ENCODE results near the gene SAP30BP.

The SAP30BP gene

GRCh38 chr17:75693500-75694481 is 26.7 kb downstream of the SAP30BP start:
- no peak overlapping the region for H3K27ac ChIP-seq
- TF ChIP-seq CTCF (IDR thresholded peaks at IDR 0.05) (no peak), ZFX (IDR thresholded peaks at IDR 0.05; ENCODE audit: borderline replicate concordance) (no peak)

- TF ChIP-seq CTCF (IDR thresholded peaks at IDR 0.05): no peak
- no peak for TF ChIP-seq ZFX (IDR thresholded peaks at IDR 0.05; ENCODE audit: borderline replicate concordance)
- H3K27ac ChIP-seq: no peak overlapping the region
These were observed 27.4 kb downstream of the SAP30BP start for GRCh38 chr17:75694536-75694935.

GRCh38 chr17:75695141-75695829 is 28.1 kb downstream of the SAP30BP start:
- TF ChIP-seq CTCF (IDR thresholded peaks at IDR 0.05) (no peak), ZFX (IDR thresholded peaks at IDR 0.05; ENCODE audit: borderline replicate concordance) (no peak)
- H3K27ac ChIP-seq: no peak overlapping the region

GRCh38 chr17:75695830-75696271 is 28.7 kb downstream of the SAP30BP start:
- TF ChIP-seq CTCF (IDR thresholded peaks at IDR 0.05) (no peak), ZFX (IDR thresholded peaks at IDR 0.05; ENCODE audit: borderline replicate concordance) (no peak)
- no peak overlapping the region for H3K27ac ChIP-seq

- TF ChIP-seq CTCF (IDR thresholded peaks at IDR 0.05) (no peak), ZFX (IDR thresholded peaks at IDR 0.05; ENCODE audit: borderline replicate concordance) (no peak)
- H3K27ac ChIP-seq: no peak overlapping the region
These were observed 30.6 kb downstream of the SAP30BP start for GRCh38 chr17:75697651-75698291.

GRCh38 chr17:75698659-75699058 is 31.5 kb downstream of the SAP30BP start:
- TF ChIP-seq CTCF (IDR thresholded peaks at IDR 0.05): no peak
- no peak for TF ChIP-seq ZFX (IDR thresholded peaks at IDR 0.05; ENCODE audit: borderline replicate concordance)
- no peak overlapping the region for H3K27ac ChIP-seq

Data from 22Rv1 (cell line).